Measurements from ENCODE around the gene TIAM1.

- TF ChIP-seq CTCF (IDR thresholded peaks at IDR 0.05) (no peak), POLR2A (IDR thresholded peaks at IDR 0.05) (no peak)
Measured at GRCh38 chr21:31346256-31346821, 2.3 kb upstream of the TIAM1 start.

Measured in heart left ventricle (tissue), 13 donors.